RWPE1 (cell line): ENCODE data around the gene MED27.

ENCODE experiments used
- CTCF ChIA-PET: fragments of 350-600 bp; sonication (Branson Sonifier 250); formaldehyde crosslinking; extraction: SDS; loops from one replicate; lab custom pipeline; 2021; lab: Yijun Ruan, JAX
- POLR2A ChIA-PET: fragments of 400-600 bp; formaldehyde crosslinking; extraction: SDS; loops from one replicate; lab custom pipeline; 2020; ENCODE audit warnings: antibody characterized with exemption; ENCODE audit not compliant: low non-redundant PET; lab: Yijun Ruan, JAX
- DNase-seq: peaks from one replicate; pipeline ENCODE4 v3.0.0; 2012; ENCODE audit warnings: low spot score
- H3K27ac ChIP-seq: fragments of 450-650 bp; 2 replicates; pipeline ENCODE4 v1.5.1; 2017
- CTCF ChIP-seq: fragments of 450-650 bp; conservative IDR thresholded peaks from 2 replicates; pipeline ENCODE4 v1.5.1; 2017; ENCODE audit warnings: low read depth, mild to moderate bottlenecking

MED27 gene

GRCh38 chr9:131963072-131964030 lies 116.3 kb downstream of the MED27 start:
- CTCF ChIA-PET: no interaction called here
- no peak overlapping the region for H3K27ac ChIP-seq
- DNase-seq: no peak
- TF ChIP-seq CTCF: no peak
- POLR2A ChIA-PET: no interaction called here

GRCh38 chr9:131961496-131961880 lies 118.2 kb downstream of the MED27 start:
- CTCF ChIA-PET: no interaction called here
- no peak for DNase-seq

GRCh38 chr9:131960851-131961495 lies 118.7 kb downstream of the MED27 start:
- POLR2A ChIA-PET: no interaction called here
- CTCF ChIA-PET: interaction anchor here (0.6 kb wide), 1 partner anchor 31 kb away, joined by 4 read pairs; no protein-coding TSS in a partner anchor
- DNase-seq: peak; percentile 20
- no peak overlapping the region for H3K27ac ChIP-seq
- no peak for TF ChIP-seq CTCF

More at GRCh38 chr9:131961496-131961880, 118.2 kb downstream of the MED27 start:
- POLR2A ChIA-PET: no interaction called here
- no peak overlapping the region for H3K27ac ChIP-seq
- no peak for TF ChIP-seq CTCF

GRCh38 chr9:131960311-131960710 lies 119.4 kb downstream of the MED27 start:
- no peak overlapping the region for H3K27ac ChIP-seq
- ChIA-PET POLR2A (no interaction called here), CTCF (interaction anchor here (0.5 to 0.6 kb wide), 2 partner anchors 31 to 986 kb away, joined by 3 to 4 read pairs; no protein-coding TSS in a partner anchor)
- DNase-seq: peak; percentile 41
- no peak for TF ChIP-seq CTCF

- CTCF ChIA-PET: interaction anchor here (0.5 kb wide), 1 partner anchor 986 kb away, joined by 3 read pairs; no protein-coding TSS in a partner anchor
- no peak for DNase-seq
- POLR2A ChIA-PET: no interaction called here
- H3K27ac ChIP-seq: no peak overlapping the region
- TF ChIP-seq CTCF: no peak
Observed at GRCh38 chr9:131959887-131960286, 119.8 kb downstream of the MED27 start.

- CTCF ChIA-PET: no interaction called here
- TF ChIP-seq CTCF: no peak
- POLR2A ChIA-PET: no interaction called here
- H3K27ac ChIP-seq: no peak overlapping the region
- no peak for DNase-seq
Observed at GRCh38 chr9:131959056-131959455, 120.6 kb downstream of the MED27 start.
